Fibroblast of pulmonary artery (primary cell): ENCODE data around the gene KCNIP1.

Experiments
- DNase-seq: peaks from one replicate; pipeline ENCODE4 v3.0.0-alpha.2; 2010; ENCODE audit warnings: low read depth
- H3K4me3 ChIP-seq: replicated peaks from 2 replicates; pipeline ENCODE4 v1.5.1; 2011; ENCODE audit warnings: low read depth, mild to moderate bottlenecking, control low read depth, low read length, moderate library complexity
- CTCF ChIP-seq: IDR thresholded peaks from 2 replicates; pipeline ENCODE4 v1.5.1; 2011; ENCODE audit warnings: mild to moderate bottlenecking, control low read depth, low read length, inconsistent platforms; ENCODE audit errors: missing control alignments

Gene KCNIP1

GRCh38 chr5:170475294-170476000 is 28.4 kb upstream of the KCNIP1 start:
- H3K4me3 ChIP-seq = no peak overlapping the region
- no peak for TF ChIP-seq CTCF
- peak; percentile 47 for DNase-seq

- no peak for DNase-seq
- H3K4me3 ChIP-seq = no peak overlapping the region
- no peak for TF ChIP-seq CTCF
Observed at GRCh38 chr5:170476704-170477103, 27.1 kb upstream of the KCNIP1 start.

- no peak for TF ChIP-seq CTCF
- no peak for DNase-seq
- H3K4me3 ChIP-seq = no peak overlapping the region
Observed at GRCh38 chr5:170477906-170478305, 25.9 kb upstream of the KCNIP1 start.

- H3K4me3 ChIP-seq = no peak overlapping the region
- no peak for DNase-seq
- no peak for TF ChIP-seq CTCF
Observed at GRCh38 chr5:170478306-170478705, 25.5 kb upstream of the KCNIP1 start.

- H3K4me3 ChIP-seq = no peak overlapping the region
- no peak for DNase-seq
- no peak for TF ChIP-seq CTCF
Observed at GRCh38 chr5:170479484-170479883, 24.3 kb upstream of the KCNIP1 start.

- no peak overlapping the region for H3K4me3 ChIP-seq
- no peak for DNase-seq
- no peak for TF ChIP-seq CTCF
Observed at GRCh38 chr5:170480260-170480659, 23.6 kb upstream of the KCNIP1 start.

GRCh38 chr5:170481849-170482248 is 22.0 kb upstream of the KCNIP1 start:
- no peak for DNase-seq
- TF ChIP-seq CTCF = no peak
- H3K4me3 ChIP-seq = no peak overlapping the region
